ENCODE data around the gene IKZF2. TPM values are rescaled to one million over a fixed set of nuclear protein-coding genes. Genes with fewer than 3 reads are reported as not detected.

Gene IKZF2
- total and polyA plus RNA-seq, 2 experiments from 2014 or later: 2.6 to 10.1 TPM

- H3K36me3 ChIP-seq (ENCODE audit: insufficient read depth): no peaks in the 10 kb centered on the region
- H3K9me3 Mint-ChIP-seq: no peaks in the 10 kb centered on the region
- H3K4me1 ChIP-seq (ENCODE audit: insufficient read depth): 0 out of 2 replicates have a peak, but pooled peaks cover 3% of the 10 kb centered on the region
- TF ChIP-seq REST (IDR thresholded peaks at IDR 0.05; ENCODE audit: unreplicated experiment) (no peak), ZNF114 (CRISPR knock-in tag; IDR thresholded peaks at IDR 0.05) (no peak), STAT1 (IDR thresholded peaks at IDR 0.05; ENCODE audit: unreplicated experiment) (no peak), CTCF (conservative IDR thresholded peaks at IDR 0.05; ENCODE audit: low read depth in 2 of 2) (no peak), EZH2phosphoT487 (IDR thresholded peaks at IDR 0.05; ENCODE audit: unreplicated experiment) (no peak), JUNB (IDR thresholded peaks at IDR 0.05; ENCODE audit: unreplicated experiment) (no peak), NANOG (IDR thresholded peaks at IDR 0.05; ENCODE audit: borderline replicate concordance) (no peak), ZNF331 (CRISPR knock-in tag; IDR thresholded peaks at IDR 0.05; ENCODE audit: low read depth) (no peak), EZH2 (IDR thresholded peaks at IDR 0.05; ENCODE audit: low read depth, unreplicated experiment) (no peak), CREB1 (CRISPR knock-in tag; IDR thresholded peaks at IDR 0.05; ENCODE audit: low read depth) (no peak), ZNF462 (CRISPR knock-in tag; IDR thresholded peaks at IDR 0.05) (no peak), POLR2AphosphoS5 (IDR thresholded peaks at IDR 0.05; ENCODE audit: low read depth) (no peak)
- TF ChIP-seq, protein P1, sequence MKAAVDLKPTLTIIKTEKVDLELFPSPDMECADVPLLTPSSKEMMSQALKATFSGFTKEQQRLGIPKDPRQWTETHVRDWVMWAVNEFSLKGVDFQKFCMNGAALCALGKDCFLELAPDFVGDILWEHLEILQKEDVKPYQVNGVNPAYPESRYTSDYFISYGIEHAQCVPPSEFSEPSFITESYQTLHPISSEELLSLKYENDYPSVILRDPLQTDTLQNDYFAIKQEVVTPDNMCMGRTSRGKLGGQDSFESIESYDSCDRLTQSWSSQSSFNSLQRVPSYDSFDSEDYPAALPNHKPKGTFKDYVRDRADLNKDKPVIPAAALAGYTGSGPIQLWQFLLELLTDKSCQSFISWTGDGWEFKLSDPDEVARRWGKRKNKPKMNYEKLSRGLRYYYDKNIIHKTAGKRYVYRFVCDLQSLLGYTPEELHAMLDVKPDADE (IDR thresholded peaks at IDR 0.05): no peak
- no peaks in the 10 kb centered on the region for H3F3A ChIP-seq (replicated peaks; ENCODE audit: low read depth)
- no peak for DNase-seq (ENCODE audit: low spot score)
- ATAC-seq: no peak
- no peaks in the 10 kb centered on the region for H4K20me1 ChIP-seq (replicated peaks; ENCODE audit: insufficient read depth)
- H3K4me2 ChIP-seq: no peak overlapping the region
- H3K9me2 ChIP-seq (ENCODE audit: insufficient read depth): no peaks in the 10 kb centered on the region
- H3K79me2 ChIP-seq (replicated peaks; ENCODE audit: insufficient read depth): no peaks in the 10 kb centered on the region
- H2AFZ ChIP-seq: no peak overlapping the region
- H3K27ac ChIP-seq (ENCODE audit: low read depth): no peak overlapping the region
- no peaks in the 10 kb centered on the region for H3K27me3 Mint-ChIP-seq (ENCODE audit: insufficient read depth, low read depth, poor library complexity)
- H3K27me3 ChIP-seq (ENCODE audit: insufficient read depth): no peaks in the 10 kb centered on the region
- peaks cover 10% of the 10 kb centered on the region; the same call in 2 of the 3 replicates for H3K4me1 Mint-ChIP-seq
- H3K4me3 ChIP-seq: no peak overlapping the region
- no peak overlapping the region for H3K27ac Mint-ChIP-seq
- H3K4me3 Mint-ChIP-seq: no peak overlapping the region
- H3K36me3 Mint-ChIP-seq (ENCODE audit: low read depth): 0 out of 3 replicates have a peak, but pooled peaks cover 2% of the 10 kb centered on the region
Measured at GRCh38 chr2:213129311-213129710, 22.1 kb downstream of the IKZF2 start.
